DOHH2 (cell line): ENCODE measurements around the gene IFNAR2.
"Not testable (repeated sequence)": the region's sequence is repeated elsewhere in the genome, so short reads cannot be mapped to it uniquely, and the experiment has no call there.

Experiments
- H3F3A ChIP-seq: fragments of 200-600 bp; sonication (generic), shearing (Covaris generic); 2 replicates; pipeline ENCODE4 v1.6.0; 2016; ENCODE audit warnings: antibody characterized with exemption, mild to moderate bottlenecking; ENCODE audit not compliant: control insufficient read depth, insufficient read depth
- H3K27ac ChIP-seq: fragments of 200-600 bp; sonication (generic); 2 replicates; pipeline ENCODE4 v1.5.1; 2014; ENCODE audit warnings: low read depth, mild to moderate bottlenecking, low read length, moderate library complexity
- H3K27me3 ChIP-seq: fragments of 200-600 bp; sonication (generic); 2 replicates; pipeline ENCODE4 v1.6.1; 2014; ENCODE audit warnings: mild to moderate bottlenecking, low read length, mixed read lengths; ENCODE audit not compliant: control insufficient read depth
- H3K36me3 ChIP-seq: fragments of 200-600 bp; sonication (generic); 2 replicates; pipeline ENCODE4 v1.6.1; 2014; ENCODE audit warnings: mild to moderate bottlenecking, low read length, moderate library complexity, mixed read lengths; ENCODE audit not compliant: control insufficient read depth
- H3K4me1 ChIP-seq: fragments of 200-600 bp; sonication (generic); 2 replicates; pipeline ENCODE4 v1.6.1; 2014; ENCODE audit warnings: mild to moderate bottlenecking, low read length, mixed read lengths; ENCODE audit not compliant: control insufficient read depth
- H3K4me2 ChIP-seq: fragments of 200-600 bp; sonication (generic); 2 replicates; pipeline ENCODE4 v1.6.0; 2014; ENCODE audit warnings: mild to moderate bottlenecking, low read length, moderate library complexity
- H3K4me3 ChIP-seq: fragments of 200-600 bp; sonication (generic); 2 replicates; pipeline ENCODE4 v1.5.1; 2014; ENCODE audit warnings: mild to moderate bottlenecking, low read length, mixed read lengths
- H3K79me2 ChIP-seq: fragments of 200-600 bp; sonication (generic); 2 replicates; pipeline ENCODE4 v1.6.1; 2014; ENCODE audit warnings: mild to moderate bottlenecking, low read length, mixed read lengths; ENCODE audit not compliant: control insufficient read depth
- H3K9me2 ChIP-seq: fragments of 200-600 bp; sonication (generic); replicated peaks from 2 replicates; pipeline ENCODE4 v1.6.1; 2014; ENCODE audit warnings: mild to moderate bottlenecking, low read length, mixed read lengths; ENCODE audit not compliant: control insufficient read depth
- H3K9me3 ChIP-seq: fragments of 200-600 bp; sonication (generic); 2 replicates; pipeline ENCODE4 v1.6.1; 2014; ENCODE audit warnings: antibody characterized with exemption, low read length, mixed read lengths; ENCODE audit not compliant: control insufficient read depth, insufficient read depth
- H4K20me1 ChIP-seq: fragments of 200-600 bp; sonication (generic); 2 replicates; pipeline ENCODE4 v1.6.0; 2014; ENCODE audit warnings: low read depth, mild to moderate bottlenecking, antibody characterized with exemption, low read length, moderate library complexity; ENCODE audit not compliant: control insufficient read depth, insufficient read depth
- EZH2phosphoT487 ChIP-seq: fragments of 200-600 bp; sonication (generic); IDR thresholded peaks from 2 replicates; pipeline ENCODE4 v1.6.1; 2017; ENCODE audit warnings: borderline replicate concordance, mild to moderate bottlenecking, antibody characterized with exemption, low read length, moderate library complexity, mixed read lengths
- TF ChIP-seq, protein P1 (sequence below): fragments of 200-600 bp; sonication (generic); IDR thresholded peaks from one replicate; pipeline ENCODE4 v1.5.1; 2014; ENCODE audit warnings: antibody characterized with exemption, mild to moderate bottlenecking, low read depth, low read length; ENCODE audit not compliant: poor library complexity, severe bottlenecking

IFNAR2 gene

GRCh38 chr21:33247599-33247998 is 17.9 kb downstream of the IFNAR2 start:
- peaks cover 21% of the 10 kb centered on the region for H3K79me2 ChIP-seq
- no peaks in the 10 kb centered on the region for H3K27me3 ChIP-seq
- no peaks in the 10 kb centered on the region for H3K4me1 ChIP-seq
- H3K4me3 ChIP-seq: no peak overlapping the region
- no peak for TF ChIP-seq EZH2phosphoT487
- TF ChIP-seq, protein P1, sequence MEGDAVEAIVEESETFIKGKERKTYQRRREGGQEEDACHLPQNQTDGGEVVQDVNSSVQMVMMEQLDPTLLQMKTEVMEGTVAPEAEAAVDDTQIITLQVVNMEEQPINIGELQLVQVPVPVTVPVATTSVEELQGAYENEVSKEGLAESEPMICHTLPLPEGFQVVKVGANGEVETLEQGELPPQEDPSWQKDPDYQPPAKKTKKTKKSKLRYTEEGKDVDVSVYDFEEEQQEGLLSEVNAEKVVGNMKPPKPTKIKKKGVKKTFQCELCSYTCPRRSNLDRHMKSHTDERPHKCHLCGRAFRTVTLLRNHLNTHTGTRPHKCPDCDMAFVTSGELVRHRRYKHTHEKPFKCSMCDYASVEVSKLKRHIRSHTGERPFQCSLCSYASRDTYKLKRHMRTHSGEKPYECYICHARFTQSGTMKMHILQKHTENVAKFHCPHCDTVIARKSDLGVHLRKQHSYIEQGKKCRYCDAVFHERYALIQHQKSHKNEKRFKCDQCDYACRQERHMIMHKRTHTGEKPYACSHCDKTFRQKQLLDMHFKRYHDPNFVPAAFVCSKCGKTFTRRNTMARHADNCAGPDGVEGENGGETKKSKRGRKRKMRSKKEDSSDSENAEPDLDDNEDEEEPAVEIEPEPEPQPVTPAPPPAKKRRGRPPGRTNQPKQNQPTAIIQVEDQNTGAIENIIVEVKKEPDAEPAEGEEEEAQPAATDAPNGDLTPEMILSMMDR: no peak
- H3F3A ChIP-seq: no peaks in the 10 kb centered on the region
- no peaks in the 10 kb centered on the region for H3K9me2 ChIP-seq
- peaks cover 97% of the 10 kb centered on the region for H3K36me3 ChIP-seq
- H3K4me2 ChIP-seq: no peak overlapping the region
- H4K20me1 ChIP-seq: no peaks in the 10 kb centered on the region
- H3K9me3 ChIP-seq: no peaks in the 10 kb centered on the region
- no peak overlapping the region; the same call in 1 of the 2 replicates for H3K27ac ChIP-seq

- H4K20me1 ChIP-seq: no peaks in the 10 kb centered on the region
- H3K4me2 ChIP-seq: no peak overlapping the region
- no peak overlapping the region for H3K27ac ChIP-seq
- H3K36me3 ChIP-seq: peaks cover 98% of the 10 kb centered on the region
- no peaks in the 10 kb centered on the region for H3K9me2 ChIP-seq
- H3K79me2 ChIP-seq: peaks cover 5% of the 10 kb centered on the region; the same call in 1 of the 2 replicates
- TF ChIP-seq EZH2phosphoT487: no peak
- TF ChIP-seq, protein P1: no peak
- H3F3A ChIP-seq: no peaks in the 10 kb centered on the region
- no peaks in the 10 kb centered on the region for H3K9me3 ChIP-seq
- H3K27me3 ChIP-seq: no peaks in the 10 kb centered on the region
- no peaks in the 10 kb centered on the region for H3K4me1 ChIP-seq
- H3K4me3 ChIP-seq: no peak overlapping the region
Observed at GRCh38 chr21:33249331-33250002, 19.7 kb downstream of the IFNAR2 start.

DNA sequence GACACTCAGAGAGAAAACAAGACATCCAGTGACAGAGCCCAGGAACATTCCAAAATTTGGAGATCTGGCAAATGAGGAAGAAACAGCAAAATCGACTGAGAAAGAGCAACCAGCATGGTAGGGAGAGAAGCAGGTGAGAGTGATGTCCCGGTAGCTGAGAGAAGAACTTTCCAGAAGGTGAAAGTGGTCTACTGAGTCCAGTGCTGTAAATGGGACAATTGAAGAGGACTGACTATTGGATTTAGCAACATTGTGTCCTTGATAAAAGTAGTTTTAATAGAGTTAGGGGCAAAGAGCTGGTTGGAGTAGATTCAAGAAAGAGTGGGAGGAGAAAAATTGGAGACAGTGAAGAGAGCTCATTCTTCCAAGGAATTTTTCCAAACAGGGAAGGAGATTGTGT is 21.4 kb downstream of the IFNAR2 start:
- 0 out of 2 replicates have a peak, but pooled peaks cover 2% of the 10 kb centered on the region for H3K79me2 ChIP-seq
- H3K9me3 ChIP-seq: no peaks in the 10 kb centered on the region
- H3K36me3 ChIP-seq: peaks cover 98% of the 10 kb centered on the region
- H3K27ac ChIP-seq: no peak overlapping the region
- H4K20me1 ChIP-seq: no peaks in the 10 kb centered on the region
- H3K4me3 ChIP-seq: no peak overlapping the region
- H3K27me3 ChIP-seq: no peaks in the 10 kb centered on the region
- H3K9me2 ChIP-seq: no peaks in the 10 kb centered on the region
- H3F3A ChIP-seq: no peaks in the 10 kb centered on the region
- no peak for TF ChIP-seq EZH2phosphoT487
- TF ChIP-seq, protein P1: no peak
- H3K4me1 ChIP-seq: no peaks in the 10 kb centered on the region
- H3K4me2 ChIP-seq: no peak overlapping the region

- not testable (repeated sequence) for H3K27me3 ChIP-seq, H3K27ac ChIP-seq, H3K79me2 ChIP-seq, H3K9me3 ChIP-seq, H3K4me3 ChIP-seq, H3K9me2 ChIP-seq, H3K4me2 ChIP-seq, H4K20me1 ChIP-seq, H3F3A ChIP-seq, H3K4me1 ChIP-seq
- peaks cover 97% of the 10 kb centered on the region for H3K36me3 ChIP-seq
Observed at GRCh38 chr21:33253382-33253781, 23.6 kb downstream of the IFNAR2 start.
